HG02610 (cell line): ENCODE results near the gene TMEM164.
"Not testable (repeated sequence)": the region's sequence is repeated elsewhere in the genome, so short reads cannot be mapped to it uniquely, and the experiment has no call there.

ENCODE experiments used
- ATAC-seq: cut with Tn5 transposase; IDR thresholded peaks from one replicate; pipeline ENCODE4 v1.9.1; 2021; ENCODE audit warnings: mild to moderate bottlenecking, moderate library complexity; ENCODE audit not compliant: unreplicated experiment

TMEM164 gene

GRCh38 chrX:110123331-110123782 lies 120.4 kb downstream of the TMEM164 start:
- ATAC-seq: no peak

GRCh38 chrX:110125446-110126162 lies 122.7 kb downstream of the TMEM164 start:
- no peak for ATAC-seq

- no peak for ATAC-seq
Measured at GRCh38 chrX:110131031-110131430, 128.1 kb downstream of the TMEM164 start.

GRCh38 chrX:110132450-110133114 lies 129.7 kb downstream of the TMEM164 start:
- ATAC-seq: peak; percentile 73

- peak; percentile 67 for ATAC-seq
Measured at GRCh38 chrX:110133735-110134370, 130.9 kb downstream of the TMEM164 start.

- no peak for ATAC-seq
Measured at GRCh38 chrX:110135618-110136017, 132.7 kb downstream of the TMEM164 start.

- ATAC-seq: no peak
Measured at GRCh38 chrX:110136136-110136535, 133.2 kb downstream of the TMEM164 start.

- ATAC-seq: no peak
Measured at GRCh38 chrX:110138557-110138956, 135.6 kb downstream of the TMEM164 start.

- ATAC-seq: no peak
Measured at GRCh38 chrX:110139172-110139571, 136.3 kb downstream of the TMEM164 start.

- ATAC-seq: no peak
Measured at GRCh38 chrX:110142096-110142495, 139.2 kb downstream of the TMEM164 start.

GRCh38 chrX:110143454-110144210 lies 140.7 kb downstream of the TMEM164 start:
- ATAC-seq: no peak

GRCh38 chrX:110145311-110145710 lies 142.4 kb downstream of the TMEM164 start:
- no peak for ATAC-seq

GRCh38 chrX:110145854-110146253 lies 142.9 kb downstream of the TMEM164 start:
- peak; percentile 60 for ATAC-seq

- ATAC-seq: peak; percentile 70
Measured at GRCh38 chrX:110146521-110146920, 143.6 kb downstream of the TMEM164 start.

GRCh38 chrX:110153244-110153643 lies 150.3 kb downstream of the TMEM164 start:
- no peak for ATAC-seq

- ATAC-seq: no peak
Measured at GRCh38 chrX:110153896-110154295, 151.0 kb downstream of the TMEM164 start.

- ATAC-seq: not testable (repeated sequence)
Measured at GRCh38 chrX:110154328-110154727, 151.4 kb downstream of the TMEM164 start.

- no peak for ATAC-seq
Measured at GRCh38 chrX:110155759-110156158, 152.8 kb downstream of the TMEM164 start.

GRCh38 chrX:110156167-110156754 lies 153.3 kb downstream of the TMEM164 start:
- no peak for ATAC-seq

GRCh38 chrX:110157444-110157843 lies 154.5 kb downstream of the TMEM164 start:
- ATAC-seq: no peak

GRCh38 chrX:110159235-110159634 lies 156.3 kb downstream of the TMEM164 start:
- no peak for ATAC-seq
